ENCODE data around the gene CTSH.
"Not testable (repeated sequence)": the region's sequence is repeated elsewhere in the genome, so short reads cannot be mapped to it uniquely, and the experiment has no call there.

CTSH gene

GRCh38 chr15:78938658-78939488 lies 6.0 kb downstream of the CTSH start:
- DNase-seq: no peak

GRCh38 chr15:78937132-78937739 lies 7.6 kb downstream of the CTSH start:
- no peak for DNase-seq

GRCh38 chr15:78934655-78935023 lies 10.2 kb downstream of the CTSH start:
- DNase-seq: no peak

GRCh38 chr15:78933823-78934654 lies 10.8 kb downstream of the CTSH start:
- no peak for DNase-seq

GRCh38 chr15:78933187-78933822 lies 11.5 kb downstream of the CTSH start:
- no peak for DNase-seq

- no peak for DNase-seq
Observed at GRCh38 chr15:78932258-78932808, 12.5 kb downstream of the CTSH start.

GRCh38 chr15:78931439-78932257 lies 13.2 kb downstream of the CTSH start:
- DNase-seq: no peak

GRCh38 chr15:78930577-78931388 lies 14.1 kb downstream of the CTSH start:
- no peak for DNase-seq

- DNase-seq: no peak
Observed at GRCh38 chr15:78929536-78930264, 15.1 kb downstream of the CTSH start.

GRCh38 chr15:78928616-78929093 lies 16.2 kb downstream of the CTSH start:
- DNase-seq: no peak

- not testable (repeated sequence) for DNase-seq
Observed at GRCh38 chr15:78928176-78928575, 16.7 kb downstream of the CTSH start.

- DNase-seq: no peak
Observed at GRCh38 chr15:78927077-78927790, 17.6 kb downstream of the CTSH start.

GRCh38 chr15:78925956-78926743 lies 18.7 kb downstream of the CTSH start:
- no peak for DNase-seq

GRCh38 chr15:78925076-78925624 lies 19.7 kb downstream of the CTSH start:
- DNase-seq: no peak

- no peak for DNase-seq
Observed at GRCh38 chr15:78923480-78924360, 21.1 kb downstream of the CTSH start.

GRCh38 chr15:78923015-78923414 lies 21.8 kb downstream of the CTSH start:
- DNase-seq: no peak

- DNase-seq: no peak
Observed at GRCh38 chr15:78922527-78922926, 22.3 kb downstream of the CTSH start.

Data from NCI-H1694 (cell line).